PC-9 (cell line): ENCODE results near the gene PRR30. TPM values are rescaled to one million over a fixed set of nuclear protein-coding genes. Genes with fewer than 3 reads are reported as not detected.

Source experiments
- BruUV-seq: library from RNA; stranded (reverse); fragments of 400-500 nt; replicated peaks from 2 replicates; lab custom pipeline; 2021; lab: Mats Ljungman, UMichigan
- CTCF ChIA-PET: fragments of 300-600 bp; sonication (Branson Sonifier 250); formaldehyde crosslinking; loops from one replicate; lab custom pipeline; 2022; ENCODE audit warnings: antibody characterized with exemption; lab: Charles Lee
- POLR2A ChIA-PET: fragments of 300-600 bp; sonication (Branson Sonifier 250); formaldehyde crosslinking; loops from one replicate; lab custom pipeline; 2022; ENCODE audit warnings: antibody characterized with exemption; ENCODE audit not compliant: unreplicated experiment; lab: Charles Lee
- DNase-seq, 2 experiments: peaks; one replicate each; pipeline versions ENCODE4 v3.0.0 to v3.0.0-alpha.2; 2015 to 2022; ENCODE audit warnings: mixed read lengths in 1 of 2
- H2AFZ ChIP-seq: fragments of 200-600 bp; sonication (generic); 2 replicates; pipeline ENCODE4 v1.8.1; 2017; ENCODE audit warnings: antibody characterized with exemption
- H3F3A ChIP-seq: fragments of 200-600 bp; sonication (generic); 2 replicates; pipeline ENCODE4 v1.8.1; 2017; ENCODE audit warnings: antibody characterized with exemption, mild to moderate bottlenecking, low read depth; ENCODE audit not compliant: insufficient read depth
- H3K27ac ChIP-seq: fragments of 200-600 bp; sonication (generic); 2 replicates; pipeline ENCODE4 v1.6.1; 2016; ENCODE audit warnings: mixed run types
- H3K27me3 ChIP-seq: fragments of 200-600 bp; sonication (generic); 2 replicates; pipeline ENCODE4 v1.6.1; 2016; ENCODE audit warnings: low read depth, mixed run types; ENCODE audit not compliant: insufficient read depth
- H3K36me3 ChIP-seq: fragments of 200-600 bp; sonication (generic); 2 replicates; pipeline ENCODE4 v1.6.1; 2016; ENCODE audit warnings: low read depth, mixed run types
- H3K4me1 ChIP-seq: fragments of 200-600 bp; sonication (generic); replicated peaks from 2 replicates; pipeline ENCODE4 v1.6.1; 2016; ENCODE audit warnings: mixed run types; ENCODE audit not compliant: insufficient read depth
- H3K4me2 ChIP-seq: fragments of 200-600 bp; sonication (generic); 2 replicates; pipeline ENCODE4 v1.6.1; 2017; ENCODE audit warnings: mixed run types
- H3K4me3 ChIP-seq: fragments of 200-600 bp; sonication (generic); 2 replicates; pipeline ENCODE4 v1.6.1; 2016; ENCODE audit warnings: mixed run types
- H3K79me2 ChIP-seq: fragments of 200-600 bp; sonication (generic); 2 replicates; pipeline ENCODE4 v1.6.1; 2017; ENCODE audit warnings: low read depth, mixed run types
- H3K9me2 ChIP-seq: fragments of 200-600 bp; sonication (generic); 2 replicates; pipeline ENCODE4 v1.8.1; 2017; ENCODE audit warnings: mild to moderate bottlenecking; ENCODE audit not compliant: insufficient read depth
- H3K9me3 ChIP-seq: fragments of 200-600 bp; sonication (generic); 2 replicates; pipeline ENCODE4 v1.8.1; 2016; ENCODE audit warnings: low read depth; ENCODE audit not compliant: insufficient read depth
- H4K20me1 ChIP-seq: fragments of 200-600 bp; sonication (generic); 2 replicates; pipeline ENCODE4 v1.8.1; 2017; ENCODE audit not compliant: insufficient read depth
- EZH2 ChIP-seq: fragments of 200-600 bp; sonication (generic); IDR thresholded peaks from 2 replicates; pipeline ENCODE4 v1.8.0; 2017; ENCODE audit warnings: antibody characterized with exemption, low read depth
- intact Hi-C: fragments of 100-400 bp; cut with micrococcal nuclease; formaldehyde crosslinking; loops from one replicate; pipeline ENCODE4 v1.10.0; 2022; ENCODE audit not compliant: unreplicated experiment
- total RNA-seq: library from RNA; stranded (reverse); gene quantifications from 2 replicates; pipeline ENCODE4 v1.2.3, GENCODE V29; 2021
- TF ChIP-seq, protein P1 (sequence below): fragments of 200-600 bp; sonication (generic); conservative IDR thresholded peaks from 2 replicates; pipeline ENCODE4 v1.6.1; 2017; ENCODE audit warnings: mixed run types, antibody characterized with exemption, mild to moderate bottlenecking, moderate library complexity

Gene PRR30
- total RNA-seq, 1 experiment from 2014 or later, result not detected

DNA sequence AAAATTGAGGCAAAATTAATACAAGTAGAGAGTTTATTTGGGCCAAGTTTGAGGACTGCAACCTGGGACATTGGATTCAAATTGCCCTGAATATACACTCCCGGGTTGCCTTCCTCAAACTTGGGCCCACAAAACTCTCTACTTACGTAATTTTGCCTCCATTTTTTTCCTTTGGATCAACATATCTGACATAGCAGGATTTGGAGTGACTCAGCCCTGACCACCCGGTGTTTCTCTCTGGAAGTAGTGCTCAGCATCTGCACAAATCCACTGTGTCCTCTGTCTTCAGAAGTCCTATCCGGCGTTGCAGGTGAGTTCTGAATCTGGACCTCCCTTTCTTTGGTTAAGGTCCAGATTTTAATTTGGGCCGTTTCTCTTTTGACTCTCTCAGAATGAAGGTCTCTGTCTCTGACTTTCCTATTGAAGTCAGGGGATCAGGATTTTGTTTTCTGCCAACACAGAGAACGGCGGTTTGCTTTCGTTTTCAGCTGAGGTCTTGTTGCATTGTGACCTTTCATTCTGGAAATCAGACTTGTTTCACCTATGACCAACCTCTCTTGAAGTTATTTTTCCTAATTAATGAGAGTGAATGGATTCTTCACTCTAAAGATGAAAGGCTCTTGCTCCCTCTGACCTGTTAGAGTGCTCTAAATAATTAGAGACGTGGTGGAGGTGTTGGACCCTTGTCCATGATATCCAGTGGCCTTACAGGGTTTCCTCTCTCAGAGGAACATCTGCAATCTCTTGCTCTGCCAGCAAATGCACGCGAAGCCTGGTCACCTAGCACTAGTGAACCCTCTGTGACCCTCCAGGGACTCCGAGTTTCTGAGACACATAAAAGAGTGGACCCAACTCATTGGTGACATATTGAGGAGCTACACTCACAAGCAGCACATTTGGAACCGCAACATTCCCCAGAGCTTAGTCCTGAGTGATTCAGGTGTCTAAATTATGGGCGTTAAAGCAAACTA lies 23.2 kb upstream of the PRR30 start:
- CTCF ChIA-PET, result interaction anchor here (0.7 to 1.3 kb wide), 2 partner anchors 55 to 306 kb away, joined by 3 to 4 read pairs; no protein-coding TSS in a partner anchor
- Histone ChIP-seq H3K4me3 (peak overlapping the region; percentile 37; the same call in 1 of the 2 replicates), H3K9me3 (no peaks in the 10 kb centered on the region; the same call in 1 of the 2 replicates), H3K79me2 (no peaks in the 10 kb centered on the region), H3K9me2 (no peaks in the 10 kb centered on the region), H4K20me1 (no peaks in the 10 kb centered on the region), H2AFZ (peak overlapping the region; percentile 73), H3K36me3 (no peaks in the 10 kb centered on the region), H3K27ac (no peak overlapping the region), H3F3A (0 out of 2 replicates have a peak, but pooled peaks cover 5% of the 10 kb centered on the region), H3K4me2 (peak overlapping the region; percentile 68), H3K27me3 (no peaks in the 10 kb centered on the region), H3K4me1 (0 out of 2 replicates have a peak, but pooled peaks cover 5% of the 10 kb centered on the region)
- POLR2A ChIA-PET, result interaction anchor here (0.7 kb wide), 1 partner anchor 51 kb away, joined by 4 read pairs; no protein-coding TSS in a partner anchor
- peak; percentile 23 to 49 for DNase-seq
- TF ChIP-seq EZH2, result no peak
- intact Hi-C loops, result no loop called here
- TSS peak; percentile 72 for BruUV-seq

DNA sequence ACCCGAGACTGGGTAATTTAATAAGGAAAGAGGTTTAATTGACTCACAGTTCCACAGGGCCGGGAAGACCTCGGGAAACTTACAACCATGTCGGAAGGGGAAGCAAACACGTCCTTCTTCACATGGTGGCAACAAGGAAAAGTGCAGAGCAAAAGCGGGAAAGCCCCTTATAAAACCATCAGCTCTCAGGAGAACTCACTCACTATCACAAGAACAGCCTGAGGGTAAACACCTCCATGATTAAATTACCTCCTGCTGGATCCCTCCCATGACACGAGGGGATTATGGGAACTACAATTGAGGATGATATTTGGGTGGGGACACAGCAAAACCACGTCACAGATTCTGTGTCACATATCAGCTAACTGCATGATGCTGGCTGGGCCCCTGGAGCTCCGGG lies 21.0 kb upstream of the PRR30 start:
- no peak overlapping the region for H3K27ac ChIP-seq
- H3K9me3 ChIP-seq, result no peaks in the 10 kb centered on the region; the same call in 1 of the 2 replicates
- TF ChIP-seq EZH2, result no peak
- TF ChIP-seq, protein P1, sequence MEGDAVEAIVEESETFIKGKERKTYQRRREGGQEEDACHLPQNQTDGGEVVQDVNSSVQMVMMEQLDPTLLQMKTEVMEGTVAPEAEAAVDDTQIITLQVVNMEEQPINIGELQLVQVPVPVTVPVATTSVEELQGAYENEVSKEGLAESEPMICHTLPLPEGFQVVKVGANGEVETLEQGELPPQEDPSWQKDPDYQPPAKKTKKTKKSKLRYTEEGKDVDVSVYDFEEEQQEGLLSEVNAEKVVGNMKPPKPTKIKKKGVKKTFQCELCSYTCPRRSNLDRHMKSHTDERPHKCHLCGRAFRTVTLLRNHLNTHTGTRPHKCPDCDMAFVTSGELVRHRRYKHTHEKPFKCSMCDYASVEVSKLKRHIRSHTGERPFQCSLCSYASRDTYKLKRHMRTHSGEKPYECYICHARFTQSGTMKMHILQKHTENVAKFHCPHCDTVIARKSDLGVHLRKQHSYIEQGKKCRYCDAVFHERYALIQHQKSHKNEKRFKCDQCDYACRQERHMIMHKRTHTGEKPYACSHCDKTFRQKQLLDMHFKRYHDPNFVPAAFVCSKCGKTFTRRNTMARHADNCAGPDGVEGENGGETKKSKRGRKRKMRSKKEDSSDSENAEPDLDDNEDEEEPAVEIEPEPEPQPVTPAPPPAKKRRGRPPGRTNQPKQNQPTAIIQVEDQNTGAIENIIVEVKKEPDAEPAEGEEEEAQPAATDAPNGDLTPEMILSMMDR, result no peak
- CTCF ChIA-PET, result no interaction called here
- H3K4me2 ChIP-seq, result no peak overlapping the region
- intact Hi-C loops, result no loop called here
- no peak for DNase-seq
- H3K27me3 ChIP-seq, result no peaks in the 10 kb centered on the region
- no peaks in the 10 kb centered on the region for H3K79me2 ChIP-seq
- BruUV-seq, result no TSS peak
- H3K4me3 ChIP-seq, result no peak overlapping the region
- no peak overlapping the region for H2AFZ ChIP-seq
- 0 out of 2 replicates have a peak, but pooled peaks cover 5% of the 10 kb centered on the region for H3K4me1 ChIP-seq
- H3K9me2 ChIP-seq, result no peaks in the 10 kb centered on the region
- 0 out of 2 replicates have a peak, but pooled peaks cover 5% of the 10 kb centered on the region for H3F3A ChIP-seq
- H3K36me3 ChIP-seq, result no peaks in the 10 kb centered on the region
- POLR2A ChIA-PET, result no interaction called here
- no peaks in the 10 kb centered on the region for H4K20me1 ChIP-seq

DNA sequence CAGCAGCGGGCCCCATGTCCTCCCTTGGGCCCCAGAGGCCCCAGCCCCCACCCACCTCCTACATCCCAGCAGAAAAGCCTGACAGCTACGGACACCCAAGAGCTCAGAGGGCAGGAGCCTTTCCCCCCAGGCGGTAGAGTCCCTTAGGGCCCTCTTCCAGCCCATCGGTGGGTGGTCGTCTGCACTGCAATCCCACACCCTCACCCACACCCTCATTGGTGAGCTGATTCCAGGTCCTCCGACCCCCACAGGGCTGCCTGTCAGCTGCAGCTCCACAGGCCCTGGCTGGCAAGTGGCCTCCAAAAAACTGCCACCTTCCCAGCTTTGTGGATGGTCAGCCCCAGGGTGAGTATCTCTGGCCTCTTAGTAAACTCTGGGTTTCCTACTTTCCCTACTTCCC lies 20.1 kb upstream of the PRR30 start:
- H3K9me3 ChIP-seq, result no peaks in the 10 kb centered on the region
- ChIA-PET POLR2A (no interaction called here), CTCF (no interaction called here)
- H4K20me1 ChIP-seq, result no peaks in the 10 kb centered on the region
- 0 out of 2 replicates have a peak, but pooled peaks cover 5% of the 10 kb centered on the region for H3F3A ChIP-seq
- H3K27me3 ChIP-seq, result no peaks in the 10 kb centered on the region
- intact Hi-C loops, result no loop called here
- H3K4me1 ChIP-seq, result 0 out of 2 replicates have a peak, but pooled peaks cover 5% of the 10 kb centered on the region
- DNase-seq, result no peak
- no peak overlapping the region for H3K27ac ChIP-seq
- H3K9me2 ChIP-seq, result no peaks in the 10 kb centered on the region
- H3K4me2 ChIP-seq, result no peak overlapping the region
- no TSS peak for BruUV-seq
- no peak overlapping the region for H3K4me3 ChIP-seq
- H2AFZ ChIP-seq, result no peak overlapping the region
- H3K36me3 ChIP-seq, result no peaks in the 10 kb centered on the region
- TF ChIP-seq EZH2, result no peak
- TF ChIP-seq, protein P1, result no peak
- H3K79me2 ChIP-seq, result no peaks in the 10 kb centered on the region
